DOHH2 (cell line): ENCODE data around the gene TRAF1.

Experiments
- EZH2phosphoT487 ChIP-seq: fragments of 200-600 bp; sonication (generic); IDR thresholded peaks from 2 replicates; pipeline ENCODE4 v1.6.1; 2017; ENCODE audit warnings: borderline replicate concordance, mild to moderate bottlenecking, antibody characterized with exemption, low read length, moderate library complexity, mixed read lengths
- TF ChIP-seq, protein P1 (sequence below): fragments of 200-600 bp; sonication (generic); IDR thresholded peaks from one replicate; pipeline ENCODE4 v1.5.1; 2014; ENCODE audit warnings: antibody characterized with exemption, mild to moderate bottlenecking, low read depth, low read length; ENCODE audit not compliant: poor library complexity, severe bottlenecking

DNA sequence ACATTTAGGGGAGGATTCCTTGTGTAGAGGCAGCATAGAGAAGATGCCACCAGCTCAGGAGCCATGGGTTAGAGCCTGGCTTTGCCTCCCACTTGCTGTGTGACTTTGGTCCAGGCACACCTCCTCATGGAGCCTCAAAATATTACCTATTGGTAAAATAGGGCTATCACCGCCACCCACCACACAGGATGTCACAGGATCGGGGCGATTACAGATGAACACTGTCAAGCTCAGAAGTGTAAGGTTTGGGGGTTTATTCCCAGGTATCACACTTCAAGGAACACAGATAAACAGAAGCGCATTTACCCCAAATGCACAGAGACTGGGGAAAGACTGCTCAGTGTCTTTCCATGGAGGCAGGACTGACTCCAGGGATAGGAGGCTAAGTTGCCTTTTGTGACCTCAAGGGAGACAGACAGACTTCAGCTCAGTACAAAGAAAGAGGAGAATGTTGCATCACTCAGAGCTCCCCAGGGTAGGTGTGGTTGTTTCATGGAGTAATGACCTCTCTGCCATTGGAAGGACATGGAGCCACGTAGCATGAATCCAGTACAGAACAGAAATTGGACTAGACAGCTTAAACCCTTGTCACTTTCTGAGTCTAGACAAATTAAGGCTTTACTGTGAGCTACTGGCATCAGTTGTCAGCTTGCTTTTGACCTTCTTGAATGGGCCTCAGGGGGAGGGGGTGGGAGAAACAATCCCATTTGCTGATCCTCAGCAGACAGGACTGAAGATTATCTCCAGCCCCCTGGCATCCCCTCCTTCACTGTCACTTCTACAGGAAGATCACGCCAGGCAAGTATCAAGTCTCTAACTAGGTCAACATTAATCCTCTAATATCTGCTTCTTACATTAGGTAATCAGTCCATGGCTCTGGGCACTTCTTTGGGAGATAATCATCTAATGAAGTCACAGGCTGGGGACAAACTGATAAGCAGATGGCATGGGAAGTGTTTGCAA lies 6.5 kb downstream of the TRAF1 start:
- TF ChIP-seq, protein P1, sequence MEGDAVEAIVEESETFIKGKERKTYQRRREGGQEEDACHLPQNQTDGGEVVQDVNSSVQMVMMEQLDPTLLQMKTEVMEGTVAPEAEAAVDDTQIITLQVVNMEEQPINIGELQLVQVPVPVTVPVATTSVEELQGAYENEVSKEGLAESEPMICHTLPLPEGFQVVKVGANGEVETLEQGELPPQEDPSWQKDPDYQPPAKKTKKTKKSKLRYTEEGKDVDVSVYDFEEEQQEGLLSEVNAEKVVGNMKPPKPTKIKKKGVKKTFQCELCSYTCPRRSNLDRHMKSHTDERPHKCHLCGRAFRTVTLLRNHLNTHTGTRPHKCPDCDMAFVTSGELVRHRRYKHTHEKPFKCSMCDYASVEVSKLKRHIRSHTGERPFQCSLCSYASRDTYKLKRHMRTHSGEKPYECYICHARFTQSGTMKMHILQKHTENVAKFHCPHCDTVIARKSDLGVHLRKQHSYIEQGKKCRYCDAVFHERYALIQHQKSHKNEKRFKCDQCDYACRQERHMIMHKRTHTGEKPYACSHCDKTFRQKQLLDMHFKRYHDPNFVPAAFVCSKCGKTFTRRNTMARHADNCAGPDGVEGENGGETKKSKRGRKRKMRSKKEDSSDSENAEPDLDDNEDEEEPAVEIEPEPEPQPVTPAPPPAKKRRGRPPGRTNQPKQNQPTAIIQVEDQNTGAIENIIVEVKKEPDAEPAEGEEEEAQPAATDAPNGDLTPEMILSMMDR: no peak
- no peak for TF ChIP-seq EZH2phosphoT487
